Smooth muscle cell (in vitro differentiated cells): ENCODE measurements around the gene RAB30. TPM values are rescaled to one million over a fixed set of nuclear protein-coding genes. Genes with fewer than 3 reads are reported as not detected.
A peak's percentile ranks its signal among the peaks of the same experiment; 100 is the strongest.

Source experiments
- DNase-seq: peaks from one replicate; lab custom pipeline; 2025; ENCODE audit not compliant: unreplicated experiment; lab: John Stamatoyannopoulos, UW
- H2AFZ ChIP-seq: fragments of 200-600 bp; sonication (generic); 2 replicates; pipeline ENCODE4 v1.6.0; 2016; ENCODE audit warnings: antibody characterized with exemption, low read depth, mild to moderate bottlenecking
- H3F3A ChIP-seq: fragments of 200-600 bp; sonication (generic); 2 replicates; pipeline ENCODE4 v1.6.0; 2017; ENCODE audit warnings: antibody characterized with exemption, low read depth
- H3K27ac ChIP-seq: fragments of 200-600 bp; sonication (generic); 2 replicates; pipeline ENCODE4 v1.5.1; 2016; ENCODE audit warnings: low read depth, mild to moderate bottlenecking
- H3K27me3 ChIP-seq: fragments of 200-600 bp; sonication (generic); 2 replicates; pipeline ENCODE4 v1.6.1; 2016; ENCODE audit warnings: low read depth, mild to moderate bottlenecking
- H3K36me3 ChIP-seq: fragments of 200-600 bp; sonication (generic); 2 replicates; pipeline ENCODE4 v1.5.1; 2016; ENCODE audit warnings: low read depth
- H3K4me1 ChIP-seq: fragments of 200-600 bp; sonication (generic); 2 replicates; pipeline ENCODE4 v1.5.1; 2016; ENCODE audit warnings: low read depth
- H3K4me2 ChIP-seq: fragments of 200-600 bp; sonication (generic); 2 replicates; pipeline ENCODE4 v1.6.0; 2016; ENCODE audit warnings: mild to moderate bottlenecking
- H3K4me3 ChIP-seq: fragments of 200-600 bp; sonication (generic); 2 replicates; pipeline ENCODE4 v1.5.1; 2016; ENCODE audit warnings: mild to moderate bottlenecking
- H3K79me2 ChIP-seq: fragments of 200-600 bp; sonication (generic); 2 replicates; pipeline ENCODE4 v1.6.0; 2016; ENCODE audit warnings: low read depth, mild to moderate bottlenecking
- H3K9ac ChIP-seq: fragments of 200-600 bp; sonication (generic); 2 replicates; pipeline ENCODE4 v1.6.0; 2016; ENCODE audit warnings: low read depth
- H3K9me3 ChIP-seq: fragments of 200-600 bp; sonication (generic); replicated peaks from 2 replicates; pipeline ENCODE4 v1.5.1; 2016; ENCODE audit warnings: low read depth
- H4K20me1 ChIP-seq: fragments of 200-600 bp; sonication (generic); 2 replicates; pipeline ENCODE4 v1.6.0; 2016; ENCODE audit warnings: low read depth
- WGBS: methylation state at CpG from one replicate; pipeline ENCODE4 v1.1.7; 2016; ENCODE audit warnings: low lambda C conversion rate; 5-methylcytosine and 5-hydroxymethylcytosine counted together
- polyA plus RNA-seq: library from polyadenylated mRNA; unstranded; fragments of >200 nt; fragmentation: Nextera tagmentation; extraction: Ambion mirVana; gene quantifications from 2 replicates; pipeline ENCODE4 v1.2.1, GENCODE V29; 2016
- total RNA-seq: library from RNA; depleted of rRNA; stranded (reverse); fragments of >200 nt; gene quantifications from 2 replicates; pipeline ENCODE4 v1.2.3, GENCODE V29; 2014
- TF ChIP-seq, protein P1 (sequence below): fragments of 200-600 bp; sonication (generic); IDR thresholded peaks from 2 replicates; pipeline ENCODE4 v1.5.1; 2017; ENCODE audit warnings: borderline replicate concordance, mild to moderate bottlenecking, antibody characterized with exemption; ENCODE audit not compliant: insufficient read depth, poor library complexity, severe bottlenecking

The RAB30 gene
- total and polyA plus RNA-seq, 2 experiments from 2014 or later = 11.2 to 19.6 TPM

DNA sequence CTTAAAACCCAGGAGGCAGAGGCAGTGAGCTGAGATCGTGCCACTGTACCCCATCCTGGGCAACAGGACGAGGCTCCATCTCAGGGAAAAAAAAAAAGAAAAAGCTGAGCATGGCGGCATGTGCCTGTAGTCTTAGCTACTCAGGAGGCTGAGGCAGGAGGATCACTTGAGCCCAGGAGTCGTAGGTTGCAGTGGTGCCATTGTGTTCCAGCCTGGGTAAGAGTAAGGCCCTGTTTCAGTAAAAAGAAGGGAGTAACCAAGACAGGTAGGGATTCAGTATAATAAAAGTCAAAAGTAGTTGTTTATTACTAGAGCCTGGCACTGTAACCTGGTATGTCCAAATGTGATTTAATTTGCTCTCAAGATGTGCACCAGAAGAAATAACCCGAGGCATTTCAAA lies 8.1 kb upstream of the RAB30 start:
- peaks cover 16% of the 10 kb centered on the region for H4K20me1 ChIP-seq
- no peak for DNase-seq
- no peak overlapping the region for H3K27ac ChIP-seq
- no peak overlapping the region for H2AFZ ChIP-seq
- TF ChIP-seq, protein P1, sequence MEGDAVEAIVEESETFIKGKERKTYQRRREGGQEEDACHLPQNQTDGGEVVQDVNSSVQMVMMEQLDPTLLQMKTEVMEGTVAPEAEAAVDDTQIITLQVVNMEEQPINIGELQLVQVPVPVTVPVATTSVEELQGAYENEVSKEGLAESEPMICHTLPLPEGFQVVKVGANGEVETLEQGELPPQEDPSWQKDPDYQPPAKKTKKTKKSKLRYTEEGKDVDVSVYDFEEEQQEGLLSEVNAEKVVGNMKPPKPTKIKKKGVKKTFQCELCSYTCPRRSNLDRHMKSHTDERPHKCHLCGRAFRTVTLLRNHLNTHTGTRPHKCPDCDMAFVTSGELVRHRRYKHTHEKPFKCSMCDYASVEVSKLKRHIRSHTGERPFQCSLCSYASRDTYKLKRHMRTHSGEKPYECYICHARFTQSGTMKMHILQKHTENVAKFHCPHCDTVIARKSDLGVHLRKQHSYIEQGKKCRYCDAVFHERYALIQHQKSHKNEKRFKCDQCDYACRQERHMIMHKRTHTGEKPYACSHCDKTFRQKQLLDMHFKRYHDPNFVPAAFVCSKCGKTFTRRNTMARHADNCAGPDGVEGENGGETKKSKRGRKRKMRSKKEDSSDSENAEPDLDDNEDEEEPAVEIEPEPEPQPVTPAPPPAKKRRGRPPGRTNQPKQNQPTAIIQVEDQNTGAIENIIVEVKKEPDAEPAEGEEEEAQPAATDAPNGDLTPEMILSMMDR = no peak
- H3K9ac ChIP-seq = no peak overlapping the region
- H3K4me3 ChIP-seq = no peak overlapping the region
- H3K4me2 ChIP-seq = no peak overlapping the region
- no peaks in the 10 kb centered on the region for H3K79me2 ChIP-seq
- peaks cover 4% of the 10 kb centered on the region for H3F3A ChIP-seq
- no peaks in the 10 kb centered on the region for H3K4me1 ChIP-seq
- no peaks in the 10 kb centered on the region for H3K27me3 ChIP-seq
- H3K36me3 ChIP-seq = peaks cover 1% of the 10 kb centered on the region
- WGBS = 92% methylated on average over 5 of the region's 5 CpGs
- no peaks in the 10 kb centered on the region for H3K9me3 ChIP-seq

DNA sequence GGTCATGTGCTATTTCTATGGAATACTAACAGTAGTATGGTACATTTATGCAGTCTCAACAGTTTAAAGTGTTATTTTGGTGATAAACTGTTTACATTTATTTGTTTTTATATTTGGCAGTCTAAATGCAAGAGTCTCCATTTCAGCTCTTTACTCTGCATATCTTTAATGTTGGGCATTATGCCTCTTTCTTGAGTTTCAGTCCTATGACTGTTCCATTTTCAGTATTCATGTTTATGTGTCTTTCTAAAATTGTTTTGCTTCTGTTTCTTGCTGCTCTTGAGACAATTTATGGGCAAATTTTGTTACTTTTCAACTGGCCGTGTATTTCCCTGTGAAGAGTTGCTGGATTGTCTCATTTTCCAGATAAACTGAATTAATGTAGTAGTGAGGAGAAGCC lies 6.6 kb upstream of the RAB30 start:
- Histone ChIP-seq H2AFZ (no peak overlapping the region), H3K27me3 (no peaks in the 10 kb centered on the region), H3K36me3 (peaks cover 5% of the 10 kb centered on the region), H3K4me1 (peaks cover 6% of the 10 kb centered on the region), H3F3A (peaks cover 4% of the 10 kb centered on the region), H3K4me2 (no peak overlapping the region), H3K79me2 (peaks cover 14% of the 10 kb centered on the region), H4K20me1 (peaks cover 16% of the 10 kb centered on the region), H3K9me3 (no peaks in the 10 kb centered on the region), H3K4me3 (no peak overlapping the region), H3K27ac (no peak overlapping the region), H3K9ac (no peak overlapping the region)
- 97% methylated on average over 1 of the region's 1 CpG for WGBS
- no peak for DNase-seq
- TF ChIP-seq, protein P1 = no peak

DNA sequence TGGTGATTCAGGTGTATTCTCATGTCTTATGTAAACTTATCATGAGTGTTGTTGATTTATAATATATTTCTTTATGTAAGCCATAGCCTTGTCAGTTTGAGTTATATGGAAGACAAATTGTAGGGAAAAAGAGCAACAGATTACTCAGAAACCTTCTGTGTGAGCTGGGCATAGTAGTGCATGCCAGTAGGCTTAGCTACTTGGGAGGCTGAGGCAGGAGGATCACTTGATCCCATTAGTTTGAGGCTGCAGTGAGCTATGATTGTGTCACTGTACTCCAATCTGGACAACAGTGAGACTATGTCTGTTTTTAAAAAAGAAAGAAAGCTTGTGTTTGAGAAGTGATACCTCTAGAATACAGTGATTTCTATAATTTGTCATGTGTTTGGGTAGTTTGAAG lies 2.2 kb upstream of the RAB30 start:
- no peak overlapping the region for H3K4me3 ChIP-seq

DNA sequence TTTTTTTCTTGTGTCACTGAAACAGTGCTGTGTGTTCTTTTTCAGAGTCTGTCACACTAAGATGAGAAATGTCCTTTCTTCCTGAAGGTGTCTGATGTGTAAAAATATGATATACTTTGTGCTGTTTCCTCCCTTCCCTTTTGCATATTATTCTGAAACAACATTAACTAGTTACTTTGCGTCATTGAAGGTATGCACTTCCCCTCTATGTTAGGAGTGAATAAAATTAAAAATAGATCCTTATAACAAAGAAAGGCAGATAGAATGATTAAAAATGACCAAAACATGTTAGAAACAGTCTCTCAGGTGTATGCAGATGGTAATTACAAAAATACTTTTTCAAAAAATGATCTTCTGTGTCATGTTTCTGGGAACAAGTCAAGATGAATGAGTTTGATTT lies 1.6 kb upstream of the RAB30 start:
- Histone ChIP-seq H3K4me3 (peak overlapping the region; percentile 86), H3K4me1 (peaks cover 24% of the 10 kb centered on the region), H3K9ac (peak overlapping the region; percentile 95), H3K4me2 (peak overlapping the region; percentile 93), H4K20me1 (peaks cover 27% of the 10 kb centered on the region), H3K79me2 (peaks cover 43% of the 10 kb centered on the region), H3K36me3 (peaks cover 5% of the 10 kb centered on the region), H3F3A (peaks cover 11% of the 10 kb centered on the region), H3K9me3 (no peaks in the 10 kb centered on the region), H2AFZ (no peak overlapping the region), H3K27me3 (no peaks in the 10 kb centered on the region), H3K27ac (peak overlapping the region; percentile 92)
- no peak for DNase-seq
- TF ChIP-seq, protein P1 = no peak
- 91% methylated on average over 1 of the region's 1 CpG for WGBS

More for the DNA sequence above, 2.2 kb upstream of the RAB30 start:
- Histone ChIP-seq H3K27me3 (no peaks in the 10 kb centered on the region), H3K36me3 (peaks cover 5% of the 10 kb centered on the region), H3K4me1 (peaks cover 24% of the 10 kb centered on the region), H3K9ac (no peak overlapping the region), H3K4me2 (peak overlapping the region; percentile 93), H2AFZ (no peak overlapping the region), H3K79me2 (peaks cover 37% of the 10 kb centered on the region), H3K9me3 (no peaks in the 10 kb centered on the region), H4K20me1 (peaks cover 26% of the 10 kb centered on the region), H3K27ac (no peak overlapping the region), H3F3A (peaks cover 9% of the 10 kb centered on the region)
- TF ChIP-seq, protein P1 = no peak
- DNase-seq = no peak
